Keratinocyte (primary cell): ENCODE data around the gene CCDC8. TPM values are rescaled to one million over a fixed set of nuclear protein-coding genes. Genes with fewer than 3 reads are reported as not detected.

Experiments
- DNase-seq: peaks from one replicate; pipeline ENCODE4 v3.0.0-alpha.2; 2011; ENCODE audit warnings: low read depth, missing footprints, low spot score
- FAIRE-seq: peaks from 2 replicates; lab custom pipeline; 2011; peaks lifted over from hg19 to GRCh38; lab: Jason Lieb, UNC
- H2AFZ ChIP-seq: 2 replicates; pipeline ENCODE4 v1.6.0; 2012; ENCODE audit warnings: low read length, control low read depth, inconsistent platforms; ENCODE audit not compliant: control insufficient read depth
- H3K27ac ChIP-seq: 2 replicates; pipeline ENCODE4 v1.5.1; 2011; ENCODE audit warnings: low read length; ENCODE audit not compliant: control insufficient read depth, insufficient read depth
- H3K27me3 ChIP-seq: 3 replicates; pipeline ENCODE4 v1.6.0; 2011; ENCODE audit warnings: low read length; ENCODE audit not compliant: control insufficient read depth, insufficient read depth; ENCODE audit errors: extremely low read depth
- H3K36me3 ChIP-seq, 2 experiments: 2 replicates in 1 of 2; 3 replicates in 1 of 2; pipeline ENCODE4 v1.5.1; 2011; ENCODE audit warnings: low read length in 2 of 2, mild to moderate bottlenecking in 1 of 2; ENCODE audit not compliant: control insufficient read depth in 2 of 2, insufficient read depth in 2 of 2; ENCODE audit errors: extremely low read depth in 1 of 2
- H3K4me1 ChIP-seq: 3 replicates; pipeline ENCODE4 v1.5.1; 2011; ENCODE audit warnings: low read length; ENCODE audit not compliant: control insufficient read depth, insufficient read depth; ENCODE audit errors: extremely low read depth
- H3K4me2 ChIP-seq: 3 replicates; pipeline ENCODE4 v1.6.0; 2011; ENCODE audit warnings: low read depth, low read length; ENCODE audit not compliant: control insufficient read depth, insufficient read depth; ENCODE audit errors: extremely low read depth
- H3K4me3 ChIP-seq, 3 experiments: fragments of 200-600 bp in 1 of 3; sonication (generic) in 1 of 3; 2 replicates in 2 of 3; 3 replicates in 1 of 3; pipeline ENCODE4 v1.5.1; 2011 to 2016; ENCODE audit warnings: low read length in 3 of 3, mild to moderate bottlenecking in 3 of 3, control low read depth in 2 of 3, inconsistent platforms in 1 of 3, low read depth in 1 of 3, mixed read lengths in 1 of 3, mixed run types in 1 of 3, moderate library complexity in 1 of 3; ENCODE audit not compliant: control insufficient read depth in 2 of 3, insufficient read depth in 2 of 3; ENCODE audit errors: extremely low read depth in 1 of 3
- H3K79me2 ChIP-seq: 2 replicates; pipeline ENCODE4 v1.6.0; 2012; ENCODE audit warnings: low read length; ENCODE audit not compliant: control insufficient read depth, insufficient read depth
- H3K9ac ChIP-seq: 3 replicates; pipeline ENCODE4 v1.6.0; 2011; ENCODE audit warnings: low read length; ENCODE audit not compliant: control insufficient read depth, insufficient read depth; ENCODE audit errors: extremely low read depth
- H3K9me1 ChIP-seq: 3 replicates; pipeline ENCODE4 v1.6.0; 2011; ENCODE audit warnings: low read length; ENCODE audit not compliant: control insufficient read depth, insufficient read depth; ENCODE audit errors: extremely low read depth
- H3K9me3 ChIP-seq: 2 replicates; pipeline ENCODE4 v1.5.1; 2012; ENCODE audit warnings: low read depth, low read length; ENCODE audit not compliant: control insufficient read depth
- H4K20me1 ChIP-seq: 3 replicates; pipeline ENCODE4 v1.6.0; 2011; ENCODE audit warnings: low read length; ENCODE audit not compliant: control insufficient read depth, insufficient read depth; ENCODE audit errors: extremely low read depth
- CTCF ChIP-seq, 3 experiments: IDR thresholded peaks in 1 of 3; conservative IDR thresholded peaks in 1 of 3; optimal IDR thresholded peaks in 1 of 3; 2 replicates in 2 of 3; 3 replicates in 1 of 3; pipeline versions ENCODE3 to v1.5.1; 2011; ENCODE audit warnings: low read length in 3 of 3, mild to moderate bottlenecking in 3 of 3, moderate library complexity in 2 of 3, control low read depth in 1 of 3, inconsistent platforms in 1 of 3; ENCODE audit not compliant: insufficient read depth in 2 of 3; ENCODE audit errors: extremely low read depth in 1 of 3
- EZH2 ChIP-seq: IDR thresholded peaks from one replicate; pipeline ENCODE4 v1.6.1; 2012; ENCODE audit warnings: inconsistent platforms, mild to moderate bottlenecking, low read length, moderate library complexity
- dilution Hi-C: fragments of 300-500 bp; cut with MboI; formaldehyde crosslinking; loops from one replicate; pipeline ENCODE4 v1.7.0; 2020; ENCODE audit warnings: low sequenced_read_pairs; ENCODE audit not compliant: extremely low pct_ligation_motif_present
- polyA plus RNA-seq, 5 experiments: library from polyadenylated mRNA; depleted of rRNA in 3 of 5; stranded (reverse) in 3 of 5; stranded (forward) in 1 of 5; unstranded in 1 of 5; fragments of >200 nt; gene quantifications; 1 replicate in 1 of 5; 2 replicates in 3 of 5; 3 replicates in 1 of 5; pipeline versions ENCODE4 v1.2.1 to v1.2.3, GENCODE V29; 2011 to 2012; ENCODE audit warnings: missing spikeins in 2 of 5, low read depth in 1 of 5, low replicate concordance in 1 of 5

The CCDC8 gene
- polyA plus RNA-seq, 1 donor (not counting 4 experiments of a cell fraction or from before 2014, with no cell fraction given): 5.2 TPM

- DNase-seq: no peak
- H3K27ac ChIP-seq: no peak overlapping the region
- H3K36me3 ChIP-seq: no peaks in the 10 kb centered on the region
- no peaks in the 10 kb centered on the region for H4K20me1 ChIP-seq
- H3K9me3 ChIP-seq: no peaks in the 10 kb centered on the region
- peaks cover 13% of the 10 kb centered on the region for H3K4me1 ChIP-seq
- dilution Hi-C loops: no loop called here
- H3K4me3 ChIP-seq: no peak overlapping the region
- no peak for FAIRE-seq
- peak overlapping the region; percentile 28 for H3K9ac ChIP-seq
- peak overlapping the region; percentile 48 for H3K4me2 ChIP-seq
- TF ChIP-seq CTCF (optimal IDR thresholded peaks at IDR 0.05 in 1 of 3, IDR thresholded peaks at IDR 0.05 in 1 of 3, conservative IDR thresholded peaks at IDR 0.05 in 1 of 3; ENCODE audit: extremely low read depth in 1 of 3, insufficient read depth in 2 of 3, low read length in 3 of 3) (no peak), EZH2 (no peak)
- H2AFZ ChIP-seq: peak overlapping the region; percentile 83
- no peaks in the 10 kb centered on the region for H3K9me1 ChIP-seq
- no peaks in the 10 kb centered on the region for H3K79me2 ChIP-seq
- no peaks in the 10 kb centered on the region for H3K27me3 ChIP-seq
Observed at GRCh38 chr19:46404753-46405468, 8.5 kb downstream of the CCDC8 start.

- Histone ChIP-seq H3K36me3 (no peaks in the 10 kb centered on the region), H3K4me1 (peaks cover 13% of the 10 kb centered on the region), H3K27me3 (no peaks in the 10 kb centered on the region), H3K4me3 (peak overlapping the region in 1 of 3 experiments; percentile 20), H3K9ac (peak overlapping the region; percentile 28), H3K9me1 (no peaks in the 10 kb centered on the region), H3K27ac (no peak overlapping the region), H3K4me2 (peak overlapping the region; percentile 48), H3K9me3 (no peaks in the 10 kb centered on the region), H4K20me1 (no peaks in the 10 kb centered on the region), H2AFZ (peak overlapping the region; percentile 83), H3K79me2 (no peaks in the 10 kb centered on the region)
- TF ChIP-seq EZH2 (no peak), CTCF (optimal IDR thresholded peaks at IDR 0.05 in 1 of 3, IDR thresholded peaks at IDR 0.05 in 1 of 3, conservative IDR thresholded peaks at IDR 0.05 in 1 of 3; ENCODE audit: extremely low read depth in 1 of 3, insufficient read depth in 2 of 3, low read length in 3 of 3) (peak in 1 of 3 experiments; percentile 45)
- dilution Hi-C loops: no loop called here
- no peak for FAIRE-seq
- no peak for DNase-seq
Observed at GRCh38 chr19:46404055-46404752, 9.2 kb downstream of the CCDC8 start.
